Neural progenitor cell (in vitro differentiated cells): ENCODE measurements around the gene PCNP. TPM values are rescaled to one million over a fixed set of nuclear protein-coding genes. Genes with fewer than 3 reads are reported as not detected.
A peak's percentile ranks its signal among the peaks of the same experiment; 100 is the strongest.

ENCODE experiments used
- DNase-seq: peaks from one replicate; pipeline ENCODE4 v3.0.0-alpha.2; 2016; ENCODE audit warnings: low spot score
- H2AFZ ChIP-seq: fragments of 200-600 bp; sonication (generic); replicated peaks from 2 replicates; pipeline ENCODE4 v1.6.1; 2016; ENCODE audit warnings: antibody characterized with exemption
- H3F3A ChIP-seq: fragments of 200-600 bp; sonication (generic); 2 replicates; pipeline ENCODE4 v1.6.1; 2016; ENCODE audit warnings: antibody characterized with exemption, low read depth
- H3K27ac ChIP-seq: fragments of 200-600 bp; sonication (generic); 2 replicates; pipeline ENCODE4 v1.5.1; 2016; ENCODE audit warnings: mild to moderate bottlenecking
- H3K27me3 ChIP-seq: fragments of 200-600 bp; sonication (generic); 2 replicates; pipeline ENCODE4 v1.6.1; 2016; ENCODE audit warnings: mild to moderate bottlenecking, moderate library complexity
- H3K36me3 ChIP-seq: fragments of 200-600 bp; sonication (generic); 2 replicates; pipeline ENCODE4 v1.5.1; 2016
- H3K4me1 ChIP-seq: fragments of 200-600 bp; sonication (generic); 2 replicates; pipeline ENCODE4 v1.6.1; 2016; ENCODE audit warnings: mixed run types
- H3K4me2 ChIP-seq: fragments of 200-600 bp; sonication (generic); 2 replicates; pipeline ENCODE4 v1.6.1; 2016
- H3K4me3 ChIP-seq: fragments of 200-600 bp; sonication (generic); 2 replicates; pipeline ENCODE4 v1.5.1; 2016
- H3K79me2 ChIP-seq: fragments of 200-600 bp; sonication (generic); 2 replicates; pipeline ENCODE4 v1.6.1; 2016; ENCODE audit warnings: low read depth
- H3K9ac ChIP-seq: fragments of 200-600 bp; sonication (generic); 2 replicates; pipeline ENCODE4 v1.6.1; 2016
- H3K9me3 ChIP-seq: fragments of 200-600 bp; sonication (generic); 2 replicates; pipeline ENCODE4 v1.5.1; 2016; ENCODE audit warnings: low read depth
- H4K20me1 ChIP-seq: fragments of 200-600 bp; sonication (generic); 2 replicates; pipeline ENCODE4 v1.6.1; 2016; ENCODE audit warnings: low read depth
- H3K27ac Mint-ChIP-seq: 3 replicates; pipeline ENCODE4 v1.8.0; 2021; ENCODE audit warnings: mixed read lengths
- H3K27me3 Mint-ChIP-seq: 2 replicates; pipeline ENCODE4 v1.8.0; 2022; ENCODE audit warnings: low read depth, mild to moderate bottlenecking, inconsistent platforms, moderate library complexity, mixed read lengths; ENCODE audit not compliant: insufficient read depth
- H3K36me3 Mint-ChIP-seq: 3 replicates; pipeline ENCODE4 v1.8.0; 2021; ENCODE audit warnings: mixed read lengths
- H3K4me1 Mint-ChIP-seq: 3 replicates; pipeline ENCODE4 v1.8.0; 2021; ENCODE audit warnings: mixed read lengths
- H3K4me3 Mint-ChIP-seq: 3 replicates; pipeline ENCODE4 v1.8.0; 2021; ENCODE audit warnings: mild to moderate bottlenecking, moderate library complexity, mixed read lengths
- H3K9me3 Mint-ChIP-seq: 3 replicates; pipeline ENCODE4 v1.8.0; 2020; ENCODE audit warnings: mixed read lengths
- CTCF ChIP-seq: fragments of 200-600 bp; sonication (generic); IDR thresholded peaks from 2 replicates; pipeline ENCODE4 v1.5.1; 2017; ENCODE audit warnings: antibody characterized with exemption, mild to moderate bottlenecking
- EZH2 ChIP-seq: fragments of 200-600 bp; sonication (generic); IDR thresholded peaks from 2 replicates; pipeline ENCODE4 v1.6.1; 2017; ENCODE audit warnings: antibody characterized with exemption, mild to moderate bottlenecking, moderate library complexity
- EZH2phosphoT487 ChIP-seq: fragments of 200-600 bp; sonication (generic); IDR thresholded peaks from 2 replicates; pipeline ENCODE4 v1.6.1; 2017; ENCODE audit warnings: antibody characterized with exemption
- total RNA-seq: library from RNA; depleted of rRNA; stranded (reverse); fragments of >200 nt; gene quantifications from 2 replicates; pipeline ENCODE4 v1.2.3, GENCODE V29; 2015; ENCODE audit warnings: low replicate concordance

PCNP gene
- total RNA-seq, 1 donor from 2014 or later = 248 TPM

DNA sequence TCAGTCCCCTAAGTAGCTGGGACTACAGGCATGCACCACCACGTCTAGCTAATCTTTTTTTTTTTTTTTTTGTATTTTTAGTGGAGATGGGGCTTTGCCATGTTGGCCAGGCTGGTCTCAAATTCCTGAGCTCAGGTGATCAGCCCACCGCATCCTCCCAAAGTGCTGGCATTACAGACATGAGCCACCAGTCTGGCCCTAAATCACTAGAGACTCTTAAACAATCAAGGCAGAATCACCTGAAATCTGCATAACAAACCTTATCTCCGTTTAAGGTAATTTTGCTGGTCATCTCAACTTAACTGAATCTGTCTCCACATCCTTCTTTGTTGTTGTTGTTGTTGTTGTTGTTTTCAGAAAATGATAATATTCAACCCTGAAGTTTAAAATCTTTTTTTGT is 17.9 kb upstream of the PCNP start:
- DNase-seq = no peak

DNA sequence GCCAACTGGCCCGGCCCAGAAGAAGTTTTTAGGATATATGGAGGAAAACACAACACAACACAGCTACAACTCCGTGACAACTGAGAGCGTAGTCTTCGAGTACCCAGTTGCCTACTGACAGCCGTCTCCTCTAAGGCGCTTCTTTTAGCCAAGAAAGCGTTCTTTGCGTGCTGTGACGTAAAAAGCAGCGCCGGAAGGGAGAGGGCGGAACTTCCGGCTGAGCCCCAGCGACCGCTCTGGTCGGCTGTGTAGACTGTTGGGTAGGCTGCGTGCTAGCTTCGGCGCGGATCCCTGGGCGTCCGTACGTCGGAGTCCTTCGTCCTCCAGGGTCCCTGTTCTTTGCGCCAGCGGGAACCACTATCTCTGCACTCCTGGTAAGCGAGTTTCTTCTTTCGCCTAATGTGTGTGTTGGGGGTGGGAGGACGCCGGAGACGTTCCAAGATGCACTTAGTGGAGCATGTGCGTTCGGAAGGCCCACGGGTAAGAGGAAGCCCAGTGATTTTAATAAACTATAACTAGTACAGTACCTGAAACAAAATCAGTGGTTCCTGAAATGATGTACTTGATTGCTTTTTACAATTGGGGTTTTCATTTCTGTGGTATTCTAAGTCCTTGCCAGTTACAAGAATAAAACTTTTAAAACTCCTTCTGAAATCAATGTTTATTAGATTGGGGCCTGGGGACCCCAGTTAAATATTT is 12.2 kb upstream of the PCNP start, which contains the start of gene TRMT10C:
Gene TRMT10C (plus strand): TSS at position 239 of the 699 bp plus-strand sequence. CDS start 2,914 bp downstream, outside the sequence.
- no peak for TF ChIP-seq EZH2phosphoT487
- TF ChIP-seq CTCF = no peak
- TF ChIP-seq EZH2 = peak; percentile 44
- peaks cover 51% of the 10 kb centered on the region for H3K79me2 ChIP-seq
- peak within 1 kb of the TSS; percentile 90 for H3K4me3 ChIP-seq
- peaks cover 26% of the 10 kb centered on the region for H3K36me3 ChIP-seq
- DNase-seq = peak; percentile 96
- H3F3A ChIP-seq = peaks cover 37% of the 10 kb centered on the region
- Mint-ChIP-seq H3K9me3 (no peaks in the 10 kb centered on the region), H3K27me3 (no peaks in the 10 kb centered on the region), H3K4me3 (peak within 1 kb of the TSS; percentile 99), H3K36me3 (peaks cover 18% of the 10 kb centered on the region), H3K4me1 (peaks cover 11% of the 10 kb centered on the region), H3K27ac (peak within 1 kb of the TSS; percentile 96)
- no peaks in the 10 kb centered on the region for H3K9me3 ChIP-seq
- peak within 1 kb of the TSS; percentile 95 for H3K9ac ChIP-seq
- H4K20me1 ChIP-seq = peaks cover 42% of the 10 kb centered on the region
- H3K4me2 ChIP-seq = peak within 1 kb of the TSS; percentile 84
- H3K4me1 ChIP-seq = peaks cover 6% of the 10 kb centered on the region
- H3K27me3 ChIP-seq = peaks cover 5% of the 10 kb centered on the region
- peak within 1 kb of the TSS; percentile 92 for H3K27ac ChIP-seq
- H2AFZ ChIP-seq = peak within 1 kb of the TSS; percentile 97

More for the DNA sequence above, 17.9 kb upstream of the PCNP start:
- Histone ChIP-seq H3F3A (peaks cover 4% of the 10 kb centered on the region), H3K27me3 (peaks cover 5% of the 10 kb centered on the region), H3K4me2 (no peak overlapping the region), H3K27ac (no peak overlapping the region), H3K36me3 (no peaks in the 10 kb centered on the region), H3K4me3 (no peak overlapping the region), H3K4me1 (no peaks in the 10 kb centered on the region), H3K79me2 (no peaks in the 10 kb centered on the region), H4K20me1 (no peaks in the 10 kb centered on the region), H3K9ac (no peak overlapping the region), H3K9me3 (no peaks in the 10 kb centered on the region), H2AFZ (no peak overlapping the region)
- no peaks in the 10 kb centered on the region for H3K36me3 Mint-ChIP-seq
- H3K27ac Mint-ChIP-seq = no peak overlapping the region
- H3K9me3 Mint-ChIP-seq = peaks cover 9% of the 10 kb centered on the region
- H3K4me3 Mint-ChIP-seq = no peak overlapping the region
- no peaks in the 10 kb centered on the region for H3K27me3 Mint-ChIP-seq
- TF ChIP-seq EZH2 (no peak), EZH2phosphoT487 (no peak)
- no peaks in the 10 kb centered on the region for H3K4me1 Mint-ChIP-seq

- Histone ChIP-seq H3K4me1 (peaks cover 6% of the 10 kb centered on the region), H4K20me1 (peaks cover 47% of the 10 kb centered on the region), H2AFZ (no peak overlapping the region), H3K79me2 (peaks cover 42% of the 10 kb centered on the region), H3K9me3 (no peaks in the 10 kb centered on the region), H3K9ac (no peak overlapping the region), H3K27ac (no peak overlapping the region), H3K36me3 (peaks cover 26% of the 10 kb centered on the region), H3K27me3 (no peaks in the 10 kb centered on the region), H3F3A (peaks cover 45% of the 10 kb centered on the region), H3K4me3 (no peak overlapping the region), H3K4me2 (no peak overlapping the region)
- Mint-ChIP-seq H3K9me3 (no peaks in the 10 kb centered on the region), H3K27me3 (no peaks in the 10 kb centered on the region), H3K4me3 (no peak overlapping the region), H3K36me3 (peaks cover 19% of the 10 kb centered on the region), H3K4me1 (peaks cover 11% of the 10 kb centered on the region), H3K27ac (no peak overlapping the region)
- DNase-seq = no peak
- TF ChIP-seq EZH2phosphoT487 (no peak), CTCF (no peak), EZH2 (no peak)
Measured at GRCh38 chr3:101567528-101568317, 6.3 kb upstream of the PCNP start.
